PC-3 (cell line): ENCODE measurements around the gene KRTAP4-12.

ENCODE experiments used
- CTCF ChIP-seq: fragments of 300-600 bp; sonication (generic); conservative IDR thresholded peaks from 2 replicates; pipeline ENCODE4 v1.5.1; 2017; ENCODE audit warnings: antibody characterized with exemption, low read depth, mild to moderate bottlenecking, low read length
- EZH2 ChIP-seq: fragments of 300-600 bp; sonication (generic); IDR thresholded peaks from one replicate; pipeline ENCODE4 v1.6.1; 2017; ENCODE audit warnings: antibody characterized with exemption, mild to moderate bottlenecking, low read length; ENCODE audit not compliant: unreplicated experiment

- no peak for TF ChIP-seq CTCF
- TF ChIP-seq EZH2, result no peak
Observed at GRCh38 chr17:41098481-41098880, 25.5 kb downstream of the KRTAP4-12 start.
